Astrocyte (in vitro differentiated cells and primary cell): ENCODE measurements around the gene MICAL3. TPM values are rescaled to one million over a fixed set of nuclear protein-coding genes. Genes with fewer than 3 reads are reported as not detected.

Experiments used
- DNase-seq: peaks from one replicate; pipeline ENCODE4 v3.0.0-alpha.2; 2010; ENCODE audit warnings: low read depth
- FAIRE-seq: peaks from 2 replicates; lab custom pipeline; 2011; peaks lifted over from hg19 to GRCh38; lab: Jason Lieb, UNC
- H2AFZ ChIP-seq: 2 replicates; pipeline ENCODE4 v1.6.0; 2012; ENCODE audit warnings: low read depth, low read length, inconsistent platforms
- H3K27ac ChIP-seq: 2 replicates; pipeline ENCODE4 v1.5.1; 2011; ENCODE audit warnings: low read depth, low read length, inconsistent platforms
- H3K27me3 ChIP-seq: 2 replicates; pipeline ENCODE4 v1.6.0; 2011; ENCODE audit warnings: low read length, inconsistent platforms; ENCODE audit not compliant: insufficient read depth
- H3K36me3 ChIP-seq: 2 replicates; pipeline ENCODE4 v1.5.1; 2011; ENCODE audit warnings: low read length, inconsistent platforms; ENCODE audit not compliant: insufficient read depth
- H3K4me1 ChIP-seq: 2 replicates; pipeline ENCODE4 v1.5.1; 2011; ENCODE audit warnings: low read length, inconsistent platforms; ENCODE audit not compliant: insufficient read depth
- H3K4me2 ChIP-seq: 2 replicates; pipeline ENCODE4 v1.6.0; 2012; ENCODE audit warnings: low read length, inconsistent platforms
- H3K4me3 ChIP-seq: 2 replicates; pipeline ENCODE4 v1.5.1; 2011; ENCODE audit warnings: low read depth, mild to moderate bottlenecking, low read length, inconsistent platforms; ENCODE audit not compliant: insufficient read depth
- H3K79me2 ChIP-seq: 2 replicates; pipeline ENCODE4 v1.6.0; 2012; ENCODE audit warnings: mild to moderate bottlenecking, low read length, inconsistent platforms; ENCODE audit not compliant: insufficient read depth
- H3K9ac ChIP-seq: 2 replicates; pipeline ENCODE4 v1.6.0; 2012; ENCODE audit warnings: mild to moderate bottlenecking, low read length, inconsistent platforms
- H3K9me3 ChIP-seq: 2 replicates; pipeline ENCODE4 v1.5.1; 2012; ENCODE audit warnings: low read depth, mild to moderate bottlenecking, low read length, inconsistent platforms; ENCODE audit not compliant: insufficient read depth
- H4K20me1 ChIP-seq: 2 replicates; pipeline ENCODE4 v1.6.0; 2012; ENCODE audit warnings: low read length, inconsistent platforms; ENCODE audit not compliant: insufficient read depth
- H3K27ac Mint-ChIP-seq: one replicate; pipeline ENCODE4 v1.8.0; 2021; ENCODE audit warnings: mild to moderate bottlenecking, mixed read lengths; ENCODE audit not compliant: unreplicated experiment
- H3K27me3 Mint-ChIP-seq: one replicate; pipeline ENCODE4 v1.8.0; 2021; ENCODE audit warnings: low read depth, mixed read lengths; ENCODE audit not compliant: unreplicated experiment
- H3K36me3 Mint-ChIP-seq: one replicate; pipeline ENCODE4 v1.8.0; 2021; ENCODE audit warnings: low read depth, mixed read lengths; ENCODE audit not compliant: unreplicated experiment
- H3K4me1 Mint-ChIP-seq: one replicate; pipeline ENCODE4 v1.8.0; 2021; ENCODE audit warnings: low read depth, mixed read lengths; ENCODE audit not compliant: unreplicated experiment
- H3K4me3 Mint-ChIP-seq: one replicate; pipeline ENCODE4 v1.8.0; 2021; ENCODE audit warnings: mild to moderate bottlenecking, moderate library complexity, mixed read lengths; ENCODE audit not compliant: unreplicated experiment
- H3K9me3 Mint-ChIP-seq: one replicate; pipeline ENCODE4 v1.8.0; 2021; ENCODE audit warnings: mild to moderate bottlenecking, mixed read lengths; ENCODE audit not compliant: unreplicated experiment
- EZH2 ChIP-seq: IDR thresholded peaks from 2 replicates; pipeline ENCODE4 v1.6.1; 2012; ENCODE audit warnings: mild to moderate bottlenecking, low read length, inconsistent platforms; ENCODE audit not compliant: insufficient read depth
- total RNA-seq: library from RNA; stranded (reverse); gene quantifications from 2 replicates; pipeline ENCODE4 v1.2.1, GENCODE V29; 2021
- TF ChIP-seq, protein P1 (sequence below): IDR thresholded peaks from 2 replicates; pipeline ENCODE4 v1.5.1; 2011; ENCODE audit warnings: low read depth, mild to moderate bottlenecking, inconsistent platforms, low read length, moderate library complexity; ENCODE audit not compliant: insufficient read depth

The MICAL3 gene
- total RNA-seq, 1 donor from 2014 or later = 113 TPM

DNA sequence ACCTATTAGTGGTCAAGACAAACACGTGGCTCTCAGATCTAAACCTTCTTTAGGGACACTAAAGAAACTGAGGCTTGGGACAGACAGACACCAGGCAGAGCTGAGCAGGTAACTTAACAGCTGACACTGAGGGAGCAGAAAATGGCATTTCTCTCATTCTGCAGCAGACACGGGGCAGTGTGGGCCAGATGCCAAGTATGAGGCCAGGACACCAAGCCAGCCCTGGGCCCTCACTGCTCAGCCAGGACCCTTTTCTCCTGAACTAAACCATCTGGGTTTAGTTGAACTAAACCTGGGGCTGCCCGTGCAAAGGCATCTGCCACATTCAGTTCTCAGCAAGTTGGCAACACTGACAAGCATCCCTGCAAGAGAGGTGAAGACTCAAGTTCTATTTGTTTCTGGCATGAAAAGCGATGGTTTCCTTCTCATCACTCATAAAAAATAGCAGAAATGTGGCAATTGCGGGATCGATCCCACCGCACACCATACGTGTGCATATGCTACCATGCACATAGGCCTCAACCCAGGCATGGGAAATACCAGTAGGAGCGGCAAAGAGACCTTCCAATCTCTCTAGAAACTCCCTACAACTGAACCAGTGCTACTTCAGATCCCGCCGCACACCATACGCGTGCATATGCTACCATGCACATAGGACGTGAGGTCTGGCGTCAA lies 150.0 kb downstream of the MICAL3 start:
- Histone ChIP-seq H3K79me2 (no peaks in the 10 kb centered on the region), H3K27ac (no peak overlapping the region), H3K4me2 (no peak overlapping the region), H3K4me1 (peaks cover 6% of the 10 kb centered on the region), H4K20me1 (peaks cover 41% of the 10 kb centered on the region), H3K9me3 (no peaks in the 10 kb centered on the region), H2AFZ (no peak overlapping the region), H3K4me3 (no peak overlapping the region), H3K36me3 (peaks cover 18% of the 10 kb centered on the region), H3K27me3 (no peaks in the 10 kb centered on the region), H3K9ac (no peak overlapping the region)
- DNase-seq (no peak), FAIRE-seq (no peak)
- H3K4me1 Mint-ChIP-seq = no peaks in the 10 kb centered on the region
- no peaks in the 10 kb centered on the region for H3K27me3 Mint-ChIP-seq
- no peak overlapping the region for H3K27ac Mint-ChIP-seq
- H3K36me3 Mint-ChIP-seq = peaks cover 26% of the 10 kb centered on the region
- no peaks in the 10 kb centered on the region for H3K9me3 Mint-ChIP-seq
- no peak overlapping the region for H3K4me3 Mint-ChIP-seq
- TF ChIP-seq EZH2 = no peak

DNA sequence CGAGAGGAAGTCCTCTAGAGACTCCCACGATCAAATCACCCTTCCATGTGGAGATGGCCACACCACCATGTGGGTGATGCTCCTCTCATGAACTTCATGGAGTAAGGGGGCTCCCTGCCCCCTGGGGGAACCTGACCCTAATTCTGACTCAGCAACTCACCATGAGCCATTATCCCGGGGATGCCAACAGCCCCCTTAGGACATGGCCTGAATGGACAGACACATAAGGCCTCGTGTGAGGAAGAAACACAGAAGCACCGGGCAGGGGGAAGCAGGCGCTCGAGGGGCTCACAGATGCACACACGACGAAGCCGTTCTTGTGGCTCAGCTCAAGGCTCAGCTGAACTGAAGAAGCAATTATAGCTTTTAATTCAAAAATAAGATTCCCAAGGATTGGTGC lies 150.6 kb downstream of the MICAL3 start:
- Mint-ChIP-seq H3K4me1 (no peaks in the 10 kb centered on the region), H3K4me3 (no peak overlapping the region), H3K27ac (no peak overlapping the region), H3K27me3 (no peaks in the 10 kb centered on the region), H3K9me3 (no peaks in the 10 kb centered on the region), H3K36me3 (peaks cover 30% of the 10 kb centered on the region)
- Histone ChIP-seq H4K20me1 (peaks cover 38% of the 10 kb centered on the region), H3K27me3 (no peaks in the 10 kb centered on the region), H3K9ac (no peak overlapping the region), H3K27ac (no peak overlapping the region), H3K36me3 (peaks cover 18% of the 10 kb centered on the region), H3K4me1 (peaks cover 2% of the 10 kb centered on the region), H3K79me2 (no peaks in the 10 kb centered on the region), H2AFZ (no peak overlapping the region), H3K9me3 (no peaks in the 10 kb centered on the region), H3K4me2 (no peak overlapping the region), H3K4me3 (no peak overlapping the region)
- DNase-seq (no peak), FAIRE-seq (no peak)
- TF ChIP-seq, protein P1, sequence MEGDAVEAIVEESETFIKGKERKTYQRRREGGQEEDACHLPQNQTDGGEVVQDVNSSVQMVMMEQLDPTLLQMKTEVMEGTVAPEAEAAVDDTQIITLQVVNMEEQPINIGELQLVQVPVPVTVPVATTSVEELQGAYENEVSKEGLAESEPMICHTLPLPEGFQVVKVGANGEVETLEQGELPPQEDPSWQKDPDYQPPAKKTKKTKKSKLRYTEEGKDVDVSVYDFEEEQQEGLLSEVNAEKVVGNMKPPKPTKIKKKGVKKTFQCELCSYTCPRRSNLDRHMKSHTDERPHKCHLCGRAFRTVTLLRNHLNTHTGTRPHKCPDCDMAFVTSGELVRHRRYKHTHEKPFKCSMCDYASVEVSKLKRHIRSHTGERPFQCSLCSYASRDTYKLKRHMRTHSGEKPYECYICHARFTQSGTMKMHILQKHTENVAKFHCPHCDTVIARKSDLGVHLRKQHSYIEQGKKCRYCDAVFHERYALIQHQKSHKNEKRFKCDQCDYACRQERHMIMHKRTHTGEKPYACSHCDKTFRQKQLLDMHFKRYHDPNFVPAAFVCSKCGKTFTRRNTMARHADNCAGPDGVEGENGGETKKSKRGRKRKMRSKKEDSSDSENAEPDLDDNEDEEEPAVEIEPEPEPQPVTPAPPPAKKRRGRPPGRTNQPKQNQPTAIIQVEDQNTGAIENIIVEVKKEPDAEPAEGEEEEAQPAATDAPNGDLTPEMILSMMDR = no peak
- TF ChIP-seq EZH2 = no peak

DNA sequence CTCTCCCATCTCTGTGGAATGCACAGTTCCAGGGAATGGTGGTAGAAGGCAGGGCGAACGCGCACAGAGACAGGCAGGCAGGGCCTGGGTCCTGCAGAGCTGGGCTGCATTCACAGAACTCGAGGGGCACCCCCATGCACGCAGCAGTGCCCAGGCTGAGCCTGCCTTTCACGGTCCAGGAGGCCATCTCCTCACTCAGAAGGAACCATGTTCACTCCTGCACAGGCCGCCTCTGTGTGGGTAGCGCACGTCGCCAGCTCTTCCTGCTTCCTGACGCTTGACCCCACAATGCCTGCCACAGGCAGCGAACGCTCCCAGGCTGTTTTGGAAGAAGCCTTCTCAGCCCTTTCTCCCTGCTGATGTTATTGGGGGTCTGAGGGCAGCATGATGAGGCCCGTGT lies 151.2 kb downstream of the MICAL3 start:
- Histone ChIP-seq H3K27me3 (no peaks in the 10 kb centered on the region), H2AFZ (no peak overlapping the region), H3K9me3 (no peaks in the 10 kb centered on the region), H3K4me2 (no peak overlapping the region), H3K36me3 (peaks cover 18% of the 10 kb centered on the region), H3K9ac (no peak overlapping the region), H3K4me1 (no peaks in the 10 kb centered on the region), H4K20me1 (peaks cover 37% of the 10 kb centered on the region), H3K4me3 (no peak overlapping the region), H3K27ac (no peak overlapping the region), H3K79me2 (no peaks in the 10 kb centered on the region)
- Mint-ChIP-seq H3K27me3 (no peaks in the 10 kb centered on the region), H3K36me3 (peaks cover 34% of the 10 kb centered on the region), H3K27ac (no peak overlapping the region), H3K9me3 (no peaks in the 10 kb centered on the region), H3K4me1 (no peaks in the 10 kb centered on the region), H3K4me3 (no peak overlapping the region)
- FAIRE-seq (no peak), DNase-seq (no peak)
- TF ChIP-seq EZH2 = no peak
- TF ChIP-seq, protein P1 = no peak
